ENCODE measurements around the gene ELMOD1. TPM values are rescaled to one million over a fixed set of nuclear protein-coding genes. Genes with fewer than 3 reads are reported as not detected.

The ELMOD1 gene
- total and polyA plus RNA-seq, 2 donors (not counting 3 experiments of a cell fraction or from before 2014, with no cell fraction given), result 1.6 to 2.4 TPM

- Histone ChIP-seq H4K20me1 (replicated peaks; ENCODE audit: control insufficient read depth, extremely low read depth, insufficient read depth, low read length) (no peaks in the 10 kb centered on the region), H3K27me3 (ENCODE audit: control insufficient read depth in 2 of 2, insufficient read depth in 2 of 2, low read length in 2 of 2) (peaks cover 0 to under 1% of the 10 kb centered on the region in 2 experiments), H3K27ac (ENCODE audit: insufficient read depth, low read depth, low read length) (no peak overlapping the region), H3K36me3 (ENCODE audit: control insufficient read depth in 2 of 2, extremely low read depth in 1 of 2, insufficient read depth in 2 of 2, low read length in 2 of 2) (no peaks in the 10 kb centered on the region), H3K4me3 (replicated peaks in 1 of 3; ENCODE audit: insufficient read depth in 1 of 3, low read depth in 1 of 3, low read length in 3 of 3) (no peak overlapping the region), H3K9me3 (replicated peaks; ENCODE audit: control insufficient read depth, insufficient read depth, low read length) (no peaks in the 10 kb centered on the region), H3K4me1 (ENCODE audit: control insufficient read depth, extremely low read depth, insufficient read depth, low read length) (no peaks in the 10 kb centered on the region), H3K4me2 (ENCODE audit: insufficient read depth, low read length) (no peak overlapping the region), H2AFZ (ENCODE audit: low read depth, low read length) (no peak overlapping the region), H3K9me1 (replicated peaks; ENCODE audit: control insufficient read depth, extremely low read depth, insufficient read depth, low read length) (no peaks in the 10 kb centered on the region), H3K9ac (replicated peaks; ENCODE audit: extremely low read depth, insufficient read depth, low read length) (no peak overlapping the region), H3K79me2 (ENCODE audit: control insufficient read depth, insufficient read depth, low read length) (no peaks in the 10 kb centered on the region)
- no peak for DNase-seq (ENCODE audit: low read depth, low spot score)
- intact Hi-C loops (cut with micrococcal nuclease) (no loop called here), dilution Hi-C loops (cut with MboI; ENCODE audit: extremely low pct_ligation_motif_present, low sequenced_read_pairs) (no loop called here)
- ChIA-PET POLR2A (no interaction called here), CTCF (interaction anchor here (0.6 to 3.0 kb wide), 10 partner anchors 8 to 273 kb away, joined by 3 to 15 read pairs (median 4); no protein-coding TSS in a partner anchor)
- FAIRE-seq, result no peak
- no TSS peak for BruUV-seq (replicated peaks)
- TF ChIP-seq CTCF (IDR thresholded peaks at IDR 0.05; ENCODE audit: extremely low read depth in 1 of 2, insufficient read depth in 1 of 2, low read depth in 1 of 2, low read length in 2 of 2) (no peak), POLR2AphosphoS5 (IDR thresholded peaks at IDR 0.05; ENCODE audit: insufficient read depth, low read depth, low read length) (no peak), POLR2A (IDR thresholded peaks at IDR 0.05; ENCODE audit: low read depth, low read length) (no peak), FOS (IDR thresholded peaks at IDR 0.05; ENCODE audit: borderline replicate concordance, insufficient read depth, low read length) (no peak), EZH2 (IDR thresholded peaks at IDR 0.05; ENCODE audit: borderline replicate concordance, low read depth, low read length, severe bottlenecking) (no peak), GATA2 (IDR thresholded peaks at IDR 0.05; ENCODE audit: insufficient read depth, insufficient read length, low read depth, low read length) (no peak), MAX (IDR thresholded peaks at IDR 0.05; ENCODE audit: insufficient read depth, insufficient read length) (no peak), MYC (IDR thresholded peaks at IDR 0.05; ENCODE audit: low read depth, low read length) (no peak), JUN (IDR thresholded peaks at IDR 0.05; ENCODE audit: borderline replicate concordance, insufficient read depth, insufficient read length, low read depth) (no peak)
Measured at GRCh38 chr11:107669893-107670601, 79.1 kb downstream of the ELMOD1 start.

All from endothelial cell of umbilical vein (primary cell).